Astrocyte (in vitro differentiated cells and primary cell): Measurements from ENCODE around the gene CFTR.

Source experiments
- CTCF ChIP-seq: IDR thresholded peaks from 2 replicates; pipeline ENCODE4 v1.5.1; 2011; ENCODE audit warnings: low read depth, mild to moderate bottlenecking, inconsistent platforms, low read length, moderate library complexity; ENCODE audit not compliant: insufficient read depth
- EZH2 ChIP-seq: IDR thresholded peaks from 2 replicates; pipeline ENCODE4 v1.6.1; 2012; ENCODE audit warnings: mild to moderate bottlenecking, low read length, inconsistent platforms; ENCODE audit not compliant: insufficient read depth

GRCh38 chr7:117673839-117674238, 194.0 kb downstream of the CFTR start:
- peak; percentile 38 for TF ChIP-seq CTCF
- no peak for TF ChIP-seq EZH2
